ENCODE data around the gene MCRIP1.

MCRIP1 gene

DNA sequence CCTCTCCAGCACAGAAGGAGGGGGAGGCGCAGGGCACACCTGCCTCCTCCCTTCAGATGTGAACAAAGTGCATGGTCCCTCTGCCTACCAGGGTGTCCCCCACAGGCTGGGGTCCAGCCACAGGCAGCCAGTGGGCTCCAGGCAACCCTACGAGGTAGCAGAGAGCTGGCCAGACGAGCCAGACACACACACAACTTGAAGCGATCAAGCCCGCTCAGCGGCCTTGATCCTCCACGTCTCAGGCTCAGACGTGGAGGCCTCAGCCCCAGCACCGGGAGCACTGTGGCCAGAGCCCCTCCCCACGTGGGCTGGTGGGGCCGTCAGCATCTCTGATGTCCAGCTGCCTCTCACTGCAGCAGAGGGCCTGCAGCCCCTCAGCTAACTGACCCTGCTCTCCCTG is 8.5 kb downstream of the MCRIP1 start (continued):
- TF ChIP-seq CSDC2 (CRISPR knock-in tag; IDR thresholded peaks at IDR 0.05) (no peak), ZNF70 (CRISPR knock-in tag; IDR thresholded peaks at IDR 0.05) (no peak), GLIS3 (CRISPR knock-in tag; IDR thresholded peaks at IDR 0.05) (no peak), TCF4 (CRISPR knock-in tag; IDR thresholded peaks at IDR 0.05; ENCODE audit: borderline replicate concordance) (no peak), BACH2 (CRISPR knock-in tag; IDR thresholded peaks at IDR 0.05; ENCODE audit: borderline replicate concordance) (no peak), ZFP30 (CRISPR knock-in tag; IDR thresholded peaks at IDR 0.05) (no peak), ZFP3 (CRISPR knock-in tag; IDR thresholded peaks at IDR 0.05) (no peak), PPARA (CRISPR knock-in tag; IDR thresholded peaks at IDR 0.05; ENCODE audit: borderline replicate concordance) (no peak), ARNTL (CRISPR knock-in tag; IDR thresholded peaks at IDR 0.05; ENCODE audit: borderline replicate concordance, low read depth) (no peak)
- TF ChIP-seq, protein P1, sequence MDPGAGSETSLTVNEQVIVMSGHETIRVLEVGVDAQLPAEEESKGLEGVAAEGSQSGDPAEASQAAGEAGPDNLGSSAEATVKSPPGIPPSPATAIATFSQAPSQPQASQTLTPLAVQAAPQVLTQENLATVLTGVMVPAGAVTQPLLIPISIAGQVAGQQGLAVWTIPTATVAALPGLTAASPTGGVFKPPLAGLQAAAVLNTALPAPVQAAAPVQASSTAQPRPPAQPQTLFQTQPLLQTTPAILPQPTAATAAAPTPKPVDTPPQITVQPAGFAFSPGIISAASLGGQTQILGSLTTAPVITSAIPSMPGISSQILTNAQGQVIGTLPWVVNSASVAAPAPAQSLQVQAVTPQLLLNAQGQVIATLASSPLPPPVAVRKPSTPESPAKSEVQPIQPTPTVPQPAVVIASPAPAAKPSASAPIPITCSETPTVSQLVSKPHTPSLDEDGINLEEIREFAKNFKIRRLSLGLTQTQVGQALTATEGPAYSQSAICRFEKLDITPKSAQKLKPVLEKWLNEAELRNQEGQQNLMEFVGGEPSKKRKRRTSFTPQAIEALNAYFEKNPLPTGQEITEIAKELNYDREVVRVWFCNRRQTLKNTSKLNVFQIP (CRISPR knock-in tag; IDR thresholded peaks at IDR 0.05; ENCODE audit: borderline replicate concordance, low read depth): no peak
- TF ChIP-seq, protein P2, sequence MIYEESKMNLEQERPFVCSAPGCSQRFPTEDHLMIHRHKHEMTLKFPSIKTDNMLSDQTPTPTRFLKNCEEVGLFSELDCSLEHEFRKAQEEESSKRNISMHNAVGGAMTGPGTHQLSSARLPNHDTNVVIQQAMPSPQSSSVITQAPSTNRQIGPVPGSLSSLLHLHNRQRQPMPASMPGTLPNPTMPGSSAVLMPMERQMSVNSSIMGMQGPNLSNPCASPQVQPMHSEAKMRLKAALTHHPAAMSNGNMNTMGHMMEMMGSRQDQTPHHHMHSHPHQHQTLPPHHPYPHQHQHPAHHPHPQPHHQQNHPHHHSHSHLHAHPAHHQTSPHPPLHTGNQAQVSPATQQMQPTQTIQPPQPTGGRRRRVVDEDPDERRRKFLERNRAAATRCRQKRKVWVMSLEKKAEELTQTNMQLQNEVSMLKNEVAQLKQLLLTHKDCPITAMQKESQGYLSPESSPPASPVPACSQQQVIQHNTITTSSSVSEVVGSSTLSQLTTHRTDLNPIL (CRISPR knock-in tag; IDR thresholded peaks at IDR 0.05; ENCODE audit: low read depth): no peak

DNA sequence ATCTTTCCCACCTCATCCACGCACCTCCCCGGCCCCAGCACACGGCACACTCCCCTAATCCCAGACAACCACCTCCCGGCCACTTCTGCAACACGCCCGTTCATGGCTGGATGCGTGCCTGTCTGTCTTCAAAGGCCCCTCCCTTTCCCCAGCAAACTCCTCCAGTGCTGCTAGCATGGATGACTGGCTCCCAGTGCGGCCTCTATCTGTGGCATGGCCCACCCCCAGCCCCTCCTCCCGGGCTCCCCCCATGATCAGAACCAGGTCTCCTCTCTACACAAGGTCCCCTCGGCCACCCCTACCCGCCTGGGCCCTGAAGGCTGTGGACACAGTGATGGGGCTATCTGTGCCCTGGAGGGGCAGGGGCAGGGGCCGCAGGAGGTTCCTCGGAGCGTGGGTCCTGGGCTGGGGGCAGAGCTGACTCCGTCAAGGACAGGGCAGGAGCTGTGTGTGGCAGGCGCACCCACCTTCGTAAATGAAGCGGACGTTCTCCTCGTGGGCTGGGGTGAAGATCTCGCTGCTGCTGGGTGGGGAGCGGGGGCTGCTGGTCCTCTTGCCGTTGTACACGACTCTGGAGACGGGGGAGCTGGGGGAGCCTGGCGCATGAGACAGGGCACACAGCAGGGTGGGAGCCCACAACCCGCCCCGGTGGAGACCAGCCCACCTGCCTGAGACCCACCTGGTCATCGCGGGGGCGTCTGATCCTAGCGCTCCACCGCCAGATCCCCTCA is 9.1 kb downstream of the MCRIP1 start:
- ATAC-seq: no peak
- TF ChIP-seq ISL1 (CRISPR knock-in tag; IDR thresholded peaks at IDR 0.05) (no peak), ESRRG (CRISPR knock-in tag; IDR thresholded peaks at IDR 0.05) (no peak), TCF4 (CRISPR knock-in tag; IDR thresholded peaks at IDR 0.05; ENCODE audit: borderline replicate concordance) (no peak), ZC3H10 (CRISPR knock-in tag; IDR thresholded peaks at IDR 0.05) (no peak), TOX (CRISPR knock-in tag; IDR thresholded peaks at IDR 0.05; ENCODE audit: borderline replicate concordance) (no peak), OSR1 (CRISPR knock-in tag; IDR thresholded peaks at IDR 0.05) (no peak), PPARA (CRISPR knock-in tag; IDR thresholded peaks at IDR 0.05; ENCODE audit: borderline replicate concordance) (no peak), ZNF70 (CRISPR knock-in tag; IDR thresholded peaks at IDR 0.05) (no peak), RARB (CRISPR knock-in tag; IDR thresholded peaks at IDR 0.05) (no peak), ZNF8 (CRISPR knock-in tag; IDR thresholded peaks at IDR 0.05) (no peak)
- TF ChIP-seq, protein P1 (CRISPR knock-in tag; IDR thresholded peaks at IDR 0.05; ENCODE audit: borderline replicate concordance, low read depth): no peak
- TF ChIP-seq, protein P3, sequence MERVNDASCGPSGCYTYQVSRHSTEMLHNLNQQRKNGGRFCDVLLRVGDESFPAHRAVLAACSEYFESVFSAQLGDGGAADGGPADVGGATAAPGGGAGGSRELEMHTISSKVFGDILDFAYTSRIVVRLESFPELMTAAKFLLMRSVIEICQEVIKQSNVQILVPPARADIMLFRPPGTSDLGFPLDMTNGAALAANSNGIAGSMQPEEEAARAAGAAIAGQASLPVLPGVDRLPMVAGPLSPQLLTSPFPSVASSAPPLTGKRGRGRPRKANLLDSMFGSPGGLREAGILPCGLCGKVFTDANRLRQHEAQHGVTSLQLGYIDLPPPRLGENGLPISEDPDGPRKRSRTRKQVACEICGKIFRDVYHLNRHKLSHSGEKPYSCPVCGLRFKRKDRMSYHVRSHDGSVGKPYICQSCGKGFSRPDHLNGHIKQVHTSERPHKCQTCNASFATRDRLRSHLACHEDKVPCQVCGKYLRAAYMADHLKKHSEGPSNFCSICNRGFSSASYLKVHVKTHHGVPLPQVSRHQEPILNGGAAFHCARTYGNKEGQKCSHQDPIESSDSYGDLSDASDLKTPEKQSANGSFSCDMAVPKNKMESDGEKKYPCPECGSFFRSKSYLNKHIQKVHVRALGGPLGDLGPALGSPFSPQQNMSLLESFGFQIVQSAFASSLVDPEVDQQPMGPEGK (CRISPR knock-in tag; IDR thresholded peaks at IDR 0.05; ENCODE audit: borderline replicate concordance): no peak
- TF ChIP-seq, protein P4, sequence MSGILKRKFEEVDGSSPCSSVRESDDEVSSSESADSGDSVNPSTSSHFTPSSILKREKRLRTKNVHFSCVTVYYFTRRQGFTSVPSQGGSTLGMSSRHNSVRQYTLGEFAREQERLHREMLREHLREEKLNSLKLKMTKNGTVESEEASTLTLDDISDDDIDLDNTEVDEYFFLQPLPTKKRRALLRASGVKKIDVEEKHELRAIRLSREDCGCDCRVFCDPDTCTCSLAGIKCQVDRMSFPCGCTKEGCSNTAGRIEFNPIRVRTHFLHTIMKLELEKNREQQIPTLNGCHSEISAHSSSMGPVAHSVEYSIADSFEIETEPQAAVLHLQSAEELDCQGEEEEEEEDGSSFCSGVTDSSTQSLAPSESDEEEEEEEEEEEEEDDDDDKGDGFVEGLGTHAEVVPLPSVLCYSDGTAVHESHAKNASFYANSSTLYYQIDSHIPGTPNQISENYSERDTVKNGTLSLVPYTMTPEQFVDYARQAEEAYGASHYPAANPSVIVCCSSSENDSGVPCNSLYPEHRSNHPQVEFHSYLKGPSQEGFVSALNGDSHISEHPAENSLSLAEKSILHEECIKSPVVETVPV (CRISPR knock-in tag; IDR thresholded peaks at IDR 0.05): no peak
- TF ChIP-seq, protein P2 (CRISPR knock-in tag; IDR thresholded peaks at IDR 0.05; ENCODE audit: low read depth): no peak
